Stimulated activated CD4-positive, alpha-beta T cell treated with anti-CD3 and anti-CD28 coated beads, Interleukin-2, amount 100 ng/mL, for 48 hours (primary cell): ENCODE results near the gene STEAP1.
"Not testable (repeated sequence)": the region's sequence is repeated elsewhere in the genome, so short reads cannot be mapped to it uniquely, and the experiment has no call there.

Experiments
- DNase-seq, 2 donors: peaks; one replicate each; pipeline ENCODE4 v3.0.0-alpha.2; 2020

Gene STEAP1

GRCh38 chr7:90175667-90176066 lies 21.4 kb downstream of the STEAP1 start:
- no peak for DNase-seq

GRCh38 chr7:90176195-90176594 lies 21.9 kb downstream of the STEAP1 start:
- no peak for DNase-seq

GRCh38 chr7:90178166-90178565 lies 23.9 kb downstream of the STEAP1 start:
- no peak for DNase-seq

- DNase-seq, result no peak
Measured at GRCh38 chr7:90178679-90179278, 24.5 kb downstream of the STEAP1 start.

GRCh38 chr7:90180011-90180585 lies 25.8 kb downstream of the STEAP1 start:
- no peak for DNase-seq

GRCh38 chr7:90180649-90181048 lies 26.4 kb downstream of the STEAP1 start:
- DNase-seq, result no peak

GRCh38 chr7:90181485-90181884 lies 27.2 kb downstream of the STEAP1 start:
- no peak for DNase-seq

GRCh38 chr7:90186290-90186689 lies 32.0 kb downstream of the STEAP1 start:
- DNase-seq, result not testable (repeated sequence)

- no peak for DNase-seq
Measured at GRCh38 chr7:90187507-90188050, 33.3 kb downstream of the STEAP1 start.

- no peak for DNase-seq
Measured at GRCh38 chr7:90188281-90188680, 34.0 kb downstream of the STEAP1 start.

GRCh38 chr7:90190995-90191394 lies 36.7 kb downstream of the STEAP1 start:
- no peak for DNase-seq

GRCh38 chr7:90191648-90192047 lies 37.4 kb downstream of the STEAP1 start:
- DNase-seq, result no peak

GRCh38 chr7:90192876-90193750 lies 38.8 kb downstream of the STEAP1 start:
- DNase-seq, result no peak

- DNase-seq, result no peak
Measured at GRCh38 chr7:90194911-90195809, 40.9 kb downstream of the STEAP1 start.

- no peak for DNase-seq
Measured at GRCh38 chr7:90201500-90202195, 47.4 kb downstream of the STEAP1 start.

- DNase-seq, result no peak
Measured at GRCh38 chr7:90207956-90208355, 53.7 kb downstream of the STEAP1 start.

- DNase-seq, result no peak
Measured at GRCh38 chr7:90209776-90210175, 55.5 kb downstream of the STEAP1 start.

- DNase-seq, result no peak
Measured at GRCh38 chr7:90210475-90210874, 56.2 kb downstream of the STEAP1 start.

GRCh38 chr7:90210981-90211380 lies 56.7 kb downstream of the STEAP1 start:
- no peak for DNase-seq

- peak; percentile 31 to 42 for DNase-seq
Measured at GRCh38 chr7:90211391-90212148, 57.3 kb downstream of the STEAP1 start, which contains the start of gene STEAP2. Gene STEAP2, plus strand, starts transcription at chr7:90211740. Its CDS starts 13,343 bp downstream, at chr7:90225083.

- no peak for DNase-seq
Measured at GRCh38 chr7:90212149-90212495, 57.9 kb downstream of the STEAP1 start.
